Cardiac muscle cell (in vitro differentiated cells and primary cell): ENCODE data around the gene HOXA7. TPM values are rescaled to one million over a fixed set of nuclear protein-coding genes. Genes with fewer than 3 reads are reported as not detected.

Source experiments
- DNase-seq, 2 donors: peaks; one replicate each; pipeline versions ENCODE4 v3.0.0 to v3.0.0-alpha.2; 2010 to 2017; ENCODE audit warnings: low read depth in 1 of 2, low spot score in 1 of 2
- H3K27ac ChIP-seq: fragments of 200-600 bp; sonication (generic); 2 replicates; pipeline ENCODE4 v1.5.1; 2016
- H3K27me3 ChIP-seq: fragments of 200-600 bp; sonication (generic); 2 replicates; pipeline ENCODE4 v1.6.0; 2016; ENCODE audit warnings: control low read depth
- H3K36me3 ChIP-seq: fragments of 200-600 bp; sonication (generic); 2 replicates; pipeline ENCODE4 v1.5.1; 2016; ENCODE audit warnings: control low read depth
- H3K4me1 ChIP-seq: fragments of 200-600 bp; sonication (generic); 2 replicates; pipeline ENCODE4 v1.8.1; 2017; ENCODE audit warnings: low read depth, mild to moderate bottlenecking, mixed run types
- H3K4me3 ChIP-seq: fragments of 200-600 bp; sonication (generic); 2 replicates; pipeline ENCODE4 v1.5.1; 2016; ENCODE audit warnings: mild to moderate bottlenecking
- H3K9me3 ChIP-seq: fragments of 200-600 bp; sonication (generic); 2 replicates; pipeline ENCODE4 v1.5.1; 2017; ENCODE audit warnings: low read depth, mild to moderate bottlenecking, control low read depth
- CTCF ChIP-seq: IDR thresholded peaks from 2 replicates; pipeline ENCODE4 v1.5.1; 2012; ENCODE audit warnings: low read depth, mild to moderate bottlenecking, low read length
- polyA plus RNA-seq: library from polyadenylated mRNA; unstranded; fragments of >200 nt; fragmentation: Nextera tagmentation; extraction: Ambion mirVana; gene quantifications from 2 replicates; pipeline ENCODE4 v1.2.1, GENCODE V29; 2016
- total RNA-seq: library from RNA; depleted of rRNA; stranded (reverse); fragments of >200 nt; gene quantifications from 2 replicates; pipeline ENCODE4 v1.2.3, GENCODE V29; 2016

The HOXA7 gene
- total and polyA plus RNA-seq, 2 experiments from 2014 or later = not detected

GRCh38 chr7:27191161-27191731 is 34.8 kb upstream of the HOXA7 start:
- Histone ChIP-seq H3K4me1 (no peaks in the 10 kb centered on the region), H3K27me3 (peaks cover 100% of the 10 kb centered on the region), H3K9me3 (no peaks in the 10 kb centered on the region), H3K4me3 (no peak overlapping the region), H3K27ac (no peak overlapping the region), H3K36me3 (no peaks in the 10 kb centered on the region)
- DNase-seq = no peak
- TF ChIP-seq CTCF = no peak

- no peak for DNase-seq
- Histone ChIP-seq H3K4me1 (no peaks in the 10 kb centered on the region), H3K27me3 (peaks cover 100% of the 10 kb centered on the region), H3K36me3 (no peaks in the 10 kb centered on the region), H3K27ac (no peak overlapping the region), H3K9me3 (no peaks in the 10 kb centered on the region), H3K4me3 (no peak overlapping the region)
- TF ChIP-seq CTCF = no peak
These were observed 33.7 kb upstream of the HOXA7 start for GRCh38 chr7:27189997-27190748.

GRCh38 chr7:27189295-27189996 is 33.0 kb upstream of the HOXA7 start:
- no peaks in the 10 kb centered on the region for H3K4me1 ChIP-seq
- no peaks in the 10 kb centered on the region for H3K9me3 ChIP-seq
- no peak for DNase-seq
- no peaks in the 10 kb centered on the region for H3K36me3 ChIP-seq
- no peak for TF ChIP-seq CTCF
- peaks cover 100% of the 10 kb centered on the region for H3K27me3 ChIP-seq
- H3K4me3 ChIP-seq = no peak overlapping the region
- no peak overlapping the region for H3K27ac ChIP-seq

- no peaks in the 10 kb centered on the region for H3K9me3 ChIP-seq
- DNase-seq = peak in 1 of 2 donors; percentile 30
- H3K27me3 ChIP-seq = peaks cover 100% of the 10 kb centered on the region
- peaks cover 3% of the 10 kb centered on the region for H3K4me1 ChIP-seq
- H3K4me3 ChIP-seq = peak overlapping the region; percentile 10
- no peaks in the 10 kb centered on the region for H3K36me3 ChIP-seq
- H3K27ac ChIP-seq = no peak overlapping the region
- TF ChIP-seq CTCF = no peak
These were observed 32.2 kb upstream of the HOXA7 start for GRCh38 chr7:27188386-27189294.
